K562 (cell line): ENCODE data around the gene ASXL2.
"Not testable (repeated sequence)": the region's sequence is repeated elsewhere in the genome, so short reads cannot be mapped to it uniquely, and the experiment has no call there.

Experiments
- MAFF ChIP-seq: IDR thresholded peaks from 2 replicates; pipeline ENCODE4 v1.6.1; 2012; ENCODE audit warnings: low read length, improper control_type of control experiment
- POLR2A ChIP-seq: fragments of 450-650 bp; conservative IDR thresholded peaks from 2 replicates; pipeline ENCODE4 v1.6.1; 2016
- SMC3 ChIP-seq: conservative IDR thresholded peaks from 2 replicates; pipeline ENCODE4 v1.6.1; 2011; ENCODE audit warnings: low read depth, low read length, improper control_type of control experiment; ENCODE audit not compliant: insufficient read depth
- ZNF77 ChIP-seq: fragments of 250-450 bp; sonication (Bioruptor Pico); IDR thresholded peaks from 2 replicates; pipeline ENCODE4 v1.5.0; 2020
- TF ChIP-seq, protein P1 (sequence below): sonication (generic); formaldehyde crosslinking; IDR thresholded peaks from 2 replicates; pipeline ENCODE4 v1.9.0; 2022; ENCODE audit warnings: mild to moderate bottlenecking, missing genetic modification reagents
- TF ChIP-seq, protein P2 (sequence below), 3 experiments: IDR thresholded peaks in 2 of 3; conservative IDR thresholded peaks in 1 of 3; 2 replicates each; pipeline ENCODE4 v1.5.1; 2011 to 2012; ENCODE audit warnings: low read length in 3 of 3, mild to moderate bottlenecking in 3 of 3, control low read depth in 2 of 3, improper control_type of control experiment in 1 of 3, inconsistent platforms in 1 of 3, low read depth in 1 of 3, mixed read lengths in 1 of 3, moderate library complexity in 1 of 3; ENCODE audit not compliant: insufficient read depth in 2 of 3

DNA sequence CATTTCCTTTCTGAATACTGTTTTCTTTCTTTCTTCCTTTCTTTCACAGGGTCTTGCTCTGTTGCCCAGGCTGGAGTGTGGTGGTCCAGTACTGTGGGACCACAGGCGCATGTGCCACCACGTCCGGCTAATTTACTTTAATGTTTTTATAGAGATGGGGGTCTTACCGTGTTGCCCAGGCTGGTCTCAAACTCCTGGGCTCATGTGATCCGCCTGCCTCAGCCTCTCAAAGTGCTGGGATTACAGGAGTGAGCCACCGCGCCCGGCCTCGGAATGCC lies 35.3 kb upstream of the ASXL2 start:
- not testable (repeated sequence) for TF ChIP-seq MAFF; SMC3; ZNF77 (CRISPR knock-in tag); POLR2A
- TF ChIP-seq, protein P1, sequence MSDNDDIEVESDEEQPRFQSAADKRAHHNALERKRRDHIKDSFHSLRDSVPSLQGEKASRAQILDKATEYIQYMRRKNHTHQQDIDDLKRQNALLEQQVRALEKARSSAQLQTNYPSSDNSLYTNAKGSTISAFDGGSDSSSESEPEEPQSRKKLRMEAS, result not testable (repeated sequence)
- TF ChIP-seq, protein P2, sequence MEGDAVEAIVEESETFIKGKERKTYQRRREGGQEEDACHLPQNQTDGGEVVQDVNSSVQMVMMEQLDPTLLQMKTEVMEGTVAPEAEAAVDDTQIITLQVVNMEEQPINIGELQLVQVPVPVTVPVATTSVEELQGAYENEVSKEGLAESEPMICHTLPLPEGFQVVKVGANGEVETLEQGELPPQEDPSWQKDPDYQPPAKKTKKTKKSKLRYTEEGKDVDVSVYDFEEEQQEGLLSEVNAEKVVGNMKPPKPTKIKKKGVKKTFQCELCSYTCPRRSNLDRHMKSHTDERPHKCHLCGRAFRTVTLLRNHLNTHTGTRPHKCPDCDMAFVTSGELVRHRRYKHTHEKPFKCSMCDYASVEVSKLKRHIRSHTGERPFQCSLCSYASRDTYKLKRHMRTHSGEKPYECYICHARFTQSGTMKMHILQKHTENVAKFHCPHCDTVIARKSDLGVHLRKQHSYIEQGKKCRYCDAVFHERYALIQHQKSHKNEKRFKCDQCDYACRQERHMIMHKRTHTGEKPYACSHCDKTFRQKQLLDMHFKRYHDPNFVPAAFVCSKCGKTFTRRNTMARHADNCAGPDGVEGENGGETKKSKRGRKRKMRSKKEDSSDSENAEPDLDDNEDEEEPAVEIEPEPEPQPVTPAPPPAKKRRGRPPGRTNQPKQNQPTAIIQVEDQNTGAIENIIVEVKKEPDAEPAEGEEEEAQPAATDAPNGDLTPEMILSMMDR (IDR thresholded peaks at IDR 0.05 in 2 of 3, conservative IDR thresholded peaks at IDR 0.05 in 1 of 3; ENCODE audit: insufficient read depth in 2 of 3, low read depth in 1 of 3, low read length in 3 of 3), result not testable (repeated sequence)
